ENCODE measurements around the gene DDX60. TPM values are rescaled to one million over a fixed set of nuclear protein-coding genes. Genes with fewer than 3 reads are reported as not detected.

Gene DDX60
- total and polyA plus RNA-seq, 3 donors from 2014 or later: 5.3 to 26.5 (median 22.2) TPM

DNA sequence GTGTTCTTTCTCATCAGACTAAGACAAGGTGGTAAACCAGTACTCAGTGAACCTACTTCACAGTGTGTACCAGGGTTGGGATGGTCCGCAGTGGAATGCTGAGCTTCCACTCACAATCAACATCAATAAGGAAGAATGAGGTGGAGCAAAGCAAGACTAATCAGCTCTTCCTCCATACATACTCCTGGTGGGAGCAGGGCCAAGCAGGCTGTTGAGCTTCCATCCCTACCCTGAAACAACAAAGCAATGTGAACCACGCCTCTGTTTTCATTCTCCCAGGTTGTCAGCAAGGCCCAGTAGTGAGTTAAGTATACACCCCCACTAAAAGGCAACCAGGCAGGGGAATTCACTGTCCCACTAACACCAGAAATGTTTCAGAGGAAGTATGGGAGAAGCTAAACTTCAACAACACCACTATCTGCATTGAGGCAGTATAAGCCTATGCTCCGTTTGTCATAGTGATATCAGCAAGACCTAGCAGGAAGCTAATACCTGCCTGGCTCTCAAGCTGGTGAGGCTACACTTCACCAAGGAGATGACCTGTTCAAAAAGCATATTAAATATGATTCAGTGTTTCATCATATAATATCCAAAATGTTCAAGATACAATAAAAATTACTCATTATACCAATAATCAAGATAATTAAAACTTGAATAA is 109.5 kb downstream of the DDX60 start:
- Histone ChIP-seq H3K4me3 (no peak overlapping the region), H3K9me3 (no peaks in the 10 kb centered on the region), H3K36me3 (ENCODE audit: low read depth, missing control alignments) (no peaks in the 10 kb centered on the region), H3K4me1 (no peaks in the 10 kb centered on the region), H3K27me3 (no peaks in the 10 kb centered on the region), H3K27ac (no peak overlapping the region)
- TF ChIP-seq POLR2A (IDR thresholded peaks at IDR 0.05): no peak
- TF ChIP-seq, protein P1, sequence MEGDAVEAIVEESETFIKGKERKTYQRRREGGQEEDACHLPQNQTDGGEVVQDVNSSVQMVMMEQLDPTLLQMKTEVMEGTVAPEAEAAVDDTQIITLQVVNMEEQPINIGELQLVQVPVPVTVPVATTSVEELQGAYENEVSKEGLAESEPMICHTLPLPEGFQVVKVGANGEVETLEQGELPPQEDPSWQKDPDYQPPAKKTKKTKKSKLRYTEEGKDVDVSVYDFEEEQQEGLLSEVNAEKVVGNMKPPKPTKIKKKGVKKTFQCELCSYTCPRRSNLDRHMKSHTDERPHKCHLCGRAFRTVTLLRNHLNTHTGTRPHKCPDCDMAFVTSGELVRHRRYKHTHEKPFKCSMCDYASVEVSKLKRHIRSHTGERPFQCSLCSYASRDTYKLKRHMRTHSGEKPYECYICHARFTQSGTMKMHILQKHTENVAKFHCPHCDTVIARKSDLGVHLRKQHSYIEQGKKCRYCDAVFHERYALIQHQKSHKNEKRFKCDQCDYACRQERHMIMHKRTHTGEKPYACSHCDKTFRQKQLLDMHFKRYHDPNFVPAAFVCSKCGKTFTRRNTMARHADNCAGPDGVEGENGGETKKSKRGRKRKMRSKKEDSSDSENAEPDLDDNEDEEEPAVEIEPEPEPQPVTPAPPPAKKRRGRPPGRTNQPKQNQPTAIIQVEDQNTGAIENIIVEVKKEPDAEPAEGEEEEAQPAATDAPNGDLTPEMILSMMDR (IDR thresholded peaks at IDR 0.05): no peak
- WGBS, 2 donors: 85 to 99% methylated on average over 3 of the region's 3 CpGs
- intact Hi-C loops (cut with DNase I; ENCODE audit: low total_unique reads): no loop called here
- no peak for DNase-seq

GRCh38 chr4:168203233-168203911 is 115.2 kb downstream of the DDX60 start:
- Histone ChIP-seq H3K4me3 (no peak overlapping the region), H3K4me1 (no peaks in the 10 kb centered on the region), H3K27ac (no peak overlapping the region), H3K27me3 (no peaks in the 10 kb centered on the region), H3K9me3 (no peaks in the 10 kb centered on the region), H3K36me3 (ENCODE audit: low read depth, missing control alignments) (no peaks in the 10 kb centered on the region)
- DNase-seq: no peak
- no peak for TF ChIP-seq POLR2A (IDR thresholded peaks at IDR 0.05)
- TF ChIP-seq, protein P1 (IDR thresholded peaks at IDR 0.05): no peak
- WGBS, 2 donors: 93 to 96% methylated on average over 2 to 4 of the region's 4 CpGs
- intact Hi-C loops (cut with DNase I; ENCODE audit: low total_unique reads): no loop called here

DNA sequence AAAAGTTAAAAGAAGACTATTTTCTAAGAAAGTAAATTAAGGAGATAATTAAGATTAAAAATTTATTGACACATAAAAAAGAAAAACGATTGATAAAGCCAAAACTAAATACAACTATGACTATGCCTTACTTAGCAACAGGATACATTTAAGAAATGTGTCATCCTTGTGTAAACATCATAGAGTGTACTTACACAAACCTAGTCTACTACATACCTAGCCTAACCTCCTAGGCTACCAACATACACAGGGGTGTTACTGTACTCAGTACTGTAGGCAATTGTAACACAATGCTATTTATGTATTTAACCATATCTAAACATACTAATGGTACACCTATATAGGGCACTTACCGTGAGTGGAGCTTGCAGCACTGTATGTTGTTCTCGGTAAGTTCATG is 117.9 kb downstream of the DDX60 start:
- WGBS, 2 donors: 77 to 93% methylated on average over 3 of the region's 3 CpGs
- intact Hi-C loops (cut with DNase I; ENCODE audit: low total_unique reads): no loop called here
- no peaks in the 10 kb centered on the region for H3K4me1 ChIP-seq
- H3K27ac ChIP-seq: no peak overlapping the region
- no peaks in the 10 kb centered on the region for H3K36me3 ChIP-seq (ENCODE audit: low read depth, missing control alignments)
- no peak for DNase-seq
- no peaks in the 10 kb centered on the region for H3K9me3 ChIP-seq
- H3K4me3 ChIP-seq: no peak overlapping the region
- no peak for TF ChIP-seq POLR2A (IDR thresholded peaks at IDR 0.05)
- TF ChIP-seq, protein P1 (IDR thresholded peaks at IDR 0.05): no peak
- no peaks in the 10 kb centered on the region for H3K27me3 ChIP-seq

GRCh38 chr4:168199260-168199957 is 119.1 kb downstream of the DDX60 start:
- no peak for DNase-seq
- WGBS, 2 donors: 37 to 38% methylated on average over 4 of the region's 4 CpGs
- intact Hi-C loops (cut with DNase I; ENCODE audit: low total_unique reads): no loop called here
- no peak overlapping the region for H3K4me3 ChIP-seq
- H3K4me1 ChIP-seq: no peaks in the 10 kb centered on the region
- no peaks in the 10 kb centered on the region for H3K36me3 ChIP-seq (ENCODE audit: low read depth, missing control alignments)
- H3K27me3 ChIP-seq: no peaks in the 10 kb centered on the region
- no peaks in the 10 kb centered on the region for H3K9me3 ChIP-seq
- no peak for TF ChIP-seq POLR2A (IDR thresholded peaks at IDR 0.05)
- TF ChIP-seq, protein P1 (IDR thresholded peaks at IDR 0.05): no peak
- no peak overlapping the region for H3K27ac ChIP-seq
